GM18505 (cell line): ENCODE results near the gene VPS16.

Source experiments
- ATAC-seq: cut with Tn5 transposase; IDR thresholded peaks from one replicate; pipeline ENCODE4 v1.9.1; 2021; ENCODE audit not compliant: unreplicated experiment
- POLR2A ChIP-seq: IDR thresholded peaks from 4 replicates; pipeline ENCODE4 v1.6.1; 2011; ENCODE audit warnings: borderline replicate concordance; ENCODE audit not compliant: insufficient read depth, insufficient read length; ENCODE audit errors: extremely low read depth

VPS16 gene

GRCh38 chr20:2840138-2840966, at the start of gene VPS16, which contains the start of gene PCED1A:
TSS of gene VPS16 (plus strand) at chr20:2840745. CDS start at chr20:2840775, 30 bp downstream.
TSS of gene PCED1A (minus strand) at chr20:2840655. CDS start at chr20:2839912, 743 bp downstream.
- peak; percentile 96 for ATAC-seq
- peak; percentile 85 for TF ChIP-seq POLR2A

- ATAC-seq = no peak
- no peak for TF ChIP-seq POLR2A
Observed at GRCh38 chr20:2793471-2793870, 47.1 kb upstream of the VPS16 start.

GRCh38 chr20:2794202-2794748, 46.3 kb upstream of the VPS16 start:
- ATAC-seq = no peak
- TF ChIP-seq POLR2A = no peak

- no peak for TF ChIP-seq POLR2A
- no peak for ATAC-seq
Observed at GRCh38 chr20:2794866-2795447, 45.6 kb upstream of the VPS16 start.

GRCh38 chr20:2795451-2795850, 45.1 kb upstream of the VPS16 start:
- TF ChIP-seq POLR2A = no peak
- no peak for ATAC-seq

GRCh38 chr20:2796011-2796660, 44.4 kb upstream of the VPS16 start:
- TF ChIP-seq POLR2A = no peak
- ATAC-seq = no peak

- ATAC-seq = no peak
- no peak for TF ChIP-seq POLR2A
Observed at GRCh38 chr20:2797136-2797983, 43.2 kb upstream of the VPS16 start.

- no peak for TF ChIP-seq POLR2A
- ATAC-seq = no peak
Observed at GRCh38 chr20:2798095-2798805, 42.3 kb upstream of the VPS16 start.

- ATAC-seq = no peak
- no peak for TF ChIP-seq POLR2A
Observed at GRCh38 chr20:2798814-2799213, 41.7 kb upstream of the VPS16 start.

- no peak for TF ChIP-seq POLR2A
- no peak for ATAC-seq
Observed at GRCh38 chr20:2799271-2799670, 41.3 kb upstream of the VPS16 start.

- no peak for TF ChIP-seq POLR2A
- no peak for ATAC-seq
Observed at GRCh38 chr20:2799688-2800520, 40.6 kb upstream of the VPS16 start.

GRCh38 chr20:2800521-2801285, 39.8 kb upstream of the VPS16 start, which contains the start of gene CPXM1:
TSS of gene CPXM1 (minus strand) at chr20:2800627. CDS start at chr20:2800572, 55 bp downstream.
- no peak for ATAC-seq
- no peak for TF ChIP-seq POLR2A
